Measurements from ENCODE around the gene CELF1. TPM values are rescaled to one million over a fixed set of nuclear protein-coding genes. Genes with fewer than 3 reads are reported as not detected.

The CELF1 gene
- total RNA-seq, 3 donors from 2014 or later (not counting 1 experiment from before 2014, with no cell fraction given) = 128 to 168 (median 162) TPM

GRCh38 chr11:47470671-47471070 lies 82.3 kb downstream of the CELF1 start:
- WGBS (ENCODE audit: insufficient coverage) = 91% methylated on average over 4 of the region's 4 CpGs
- Histone ChIP-seq H3K27ac (ENCODE audit: low read length) (no peak overlapping the region), H3K4me1 (ENCODE audit: control insufficient read depth, insufficient read depth, low read length) (peaks cover 3% of the 10 kb centered on the region), H3K9me3 (ENCODE audit: control insufficient read depth, insufficient read depth, low read length) (no peaks in the 10 kb centered on the region), H3K27me3 (ENCODE audit: control insufficient read depth, insufficient read depth, low read length) (no peaks in the 10 kb centered on the region), H3K4me3 (ENCODE audit: low read length) (no peak overlapping the region), H3K36me3 (ENCODE audit: control insufficient read depth, insufficient read depth, low read length) (peaks cover 84% of the 10 kb centered on the region)
- peaks cover 14% of the 10 kb centered on the region for H3K36me3 Mint-ChIP-seq
- H3K9me3 Mint-ChIP-seq = no peaks in the 10 kb centered on the region
- H3K27me3 Mint-ChIP-seq (ENCODE audit: low read depth in 2 of 2) = no peaks in the 10 kb centered on the region
- no peak for DNase-seq
- intact Hi-C loops (cut with micrococcal nuclease) = no loop called here
- H3K4me3 Mint-ChIP-seq = no peak overlapping the region
- no peak for TF ChIP-seq CTCF (IDR thresholded peaks at IDR 0.05)
- ATAC-seq = no peak
- H3K4me1 Mint-ChIP-seq = peaks cover 6 to 42% of the 10 kb centered on the region in 2 donors
- H3K27ac Mint-ChIP-seq = peak overlapping the region in 1 of 2 donors; percentile 62

GRCh38 chr11:47469361-47470179 lies 83.4 kb downstream of the CELF1 start:
- no peaks in the 10 kb centered on the region for H3K9me3 ChIP-seq (ENCODE audit: control insufficient read depth, insufficient read depth, low read length)
- 94% methylated on average over 7 of the region's 7 CpGs for WGBS (ENCODE audit: insufficient coverage)
- H3K27ac ChIP-seq (ENCODE audit: low read length) = no peak overlapping the region
- Mint-ChIP-seq H3K27ac (peak overlapping the region; percentile 63 to 70), H3K4me1 (peaks cover 6 to 45% of the 10 kb centered on the region in 2 donors), H3K9me3 (no peaks in the 10 kb centered on the region), H3K4me3 (no peak overlapping the region), H3K27me3 (ENCODE audit: low read depth in 2 of 2) (no peaks in the 10 kb centered on the region), H3K36me3 (peaks cover 6% of the 10 kb centered on the region)
- no peak for DNase-seq
- H3K36me3 ChIP-seq (ENCODE audit: control insufficient read depth, insufficient read depth, low read length) = peaks cover 80% of the 10 kb centered on the region
- intact Hi-C loops (cut with micrococcal nuclease) = no loop called here
- no peaks in the 10 kb centered on the region for H3K27me3 ChIP-seq (ENCODE audit: control insufficient read depth, insufficient read depth, low read length)
- peaks cover 3% of the 10 kb centered on the region for H3K4me1 ChIP-seq (ENCODE audit: control insufficient read depth, insufficient read depth, low read length)
- no peak overlapping the region for H3K4me3 ChIP-seq (ENCODE audit: low read length)
- ATAC-seq = no peak
- no peak for TF ChIP-seq CTCF (IDR thresholded peaks at IDR 0.05)

- H3K27me3 ChIP-seq (ENCODE audit: control insufficient read depth, insufficient read depth, low read length) = no peaks in the 10 kb centered on the region
- Mint-ChIP-seq H3K4me3 (peak overlapping the region; percentile 1), H3K27ac (peak overlapping the region in 1 of 2 donors; percentile 63), H3K36me3 (no peaks in the 10 kb centered on the region), H3K9me3 (no peaks in the 10 kb centered on the region), H3K27me3 (ENCODE audit: low read depth in 2 of 2) (no peaks in the 10 kb centered on the region), H3K4me1 (peaks cover 6 to 40% of the 10 kb centered on the region in 2 donors)
- TF ChIP-seq CTCF (IDR thresholded peaks at IDR 0.05) = no peak
- peaks cover 76% of the 10 kb centered on the region for H3K36me3 ChIP-seq (ENCODE audit: control insufficient read depth, insufficient read depth, low read length)
- no peak overlapping the region for H3K4me3 ChIP-seq (ENCODE audit: low read length)
- 95% methylated on average over 7 of the region's 8 CpGs for WGBS (ENCODE audit: insufficient coverage)
- no peak for DNase-seq
- ATAC-seq = no peak
- H3K9me3 ChIP-seq (ENCODE audit: control insufficient read depth, insufficient read depth, low read length) = no peaks in the 10 kb centered on the region
- intact Hi-C loops (cut with micrococcal nuclease) = no loop called here
- no peak overlapping the region for H3K27ac ChIP-seq (ENCODE audit: low read length)
- peaks cover 3% of the 10 kb centered on the region for H3K4me1 ChIP-seq (ENCODE audit: control insufficient read depth, insufficient read depth, low read length)
Measured at GRCh38 chr11:47468598-47469214, 84.2 kb downstream of the CELF1 start.
